Thoracic aorta (tissue), 2 donors: ENCODE results near the gene REPS2. TPM values are rescaled to one million over a fixed set of nuclear protein-coding genes. Genes with fewer than 3 reads are reported as not detected.

Source experiments
- ATAC-seq: fragments of 150-250 bp; one replicate; pipeline ENCODE4 v1.8.0; 2017; ENCODE audit warnings: low read depth; ENCODE audit not compliant: insufficient number of reproducible peaks, low FRiP score
- DNase-seq: peaks from one replicate; pipeline ENCODE4 v3.0.0-alpha.2; 2020; ENCODE audit warnings: low spot score
- H3K27ac ChIP-seq, 2 donors: fragments of 200-600 bp; sonication (generic); 1 replicate in 1 of 2; 2 replicates in 1 of 2; pipeline ENCODE4 v1.5.1; 2016; ENCODE audit warnings: mild to moderate bottlenecking in 2 of 2, moderate library complexity in 2 of 2
- H3K27me3 ChIP-seq: fragments of 200-600 bp; sonication (generic); replicated peaks from 2 replicates; pipeline ENCODE4 v1.6.0; 2016; ENCODE audit warnings: mild to moderate bottlenecking; ENCODE audit not compliant: insufficient read depth
- H3K36me3 ChIP-seq: fragments of 200-600 bp; sonication (generic); one replicate; pipeline ENCODE4 v1.5.1; 2016
- H3K4me1 ChIP-seq, 2 donors: fragments of 200-600 bp; sonication (generic); 1 replicate in 1 of 2; 2 replicates in 1 of 2; pipeline versions ENCODE4 v1.5.1 to v1.6.0; 2016; ENCODE audit warnings: low read depth in 2 of 2, mild to moderate bottlenecking in 1 of 2; ENCODE audit not compliant: control insufficient read depth in 1 of 2
- H3K4me3 ChIP-seq: fragments of 200-600 bp; sonication (generic); 2 replicates; pipeline ENCODE4 v1.5.1; 2016; ENCODE audit warnings: mild to moderate bottlenecking
- H3K9me3 ChIP-seq: fragments of 200-600 bp; sonication (generic); 2 replicates; pipeline ENCODE4 v1.5.1; 2016
- total RNA-seq, 2 donors: library from RNA; depleted of rRNA; stranded (reverse); fragments of >200 nt; gene quantifications; one replicate each; pipeline versions ENCODE4 v1.1.0 to v1.2.3, GENCODE V29; 2016
- TF ChIP-seq, protein P1 (sequence below): fragments of 200-600 bp; sonication (generic); IDR thresholded peaks from one replicate; pipeline ENCODE4 v1.5.1; 2019; ENCODE audit warnings: antibody characterized with exemption

The REPS2 gene
- total RNA-seq, 2 donors from 2014 or later, result 4.9 to 22.9 TPM

DNA sequence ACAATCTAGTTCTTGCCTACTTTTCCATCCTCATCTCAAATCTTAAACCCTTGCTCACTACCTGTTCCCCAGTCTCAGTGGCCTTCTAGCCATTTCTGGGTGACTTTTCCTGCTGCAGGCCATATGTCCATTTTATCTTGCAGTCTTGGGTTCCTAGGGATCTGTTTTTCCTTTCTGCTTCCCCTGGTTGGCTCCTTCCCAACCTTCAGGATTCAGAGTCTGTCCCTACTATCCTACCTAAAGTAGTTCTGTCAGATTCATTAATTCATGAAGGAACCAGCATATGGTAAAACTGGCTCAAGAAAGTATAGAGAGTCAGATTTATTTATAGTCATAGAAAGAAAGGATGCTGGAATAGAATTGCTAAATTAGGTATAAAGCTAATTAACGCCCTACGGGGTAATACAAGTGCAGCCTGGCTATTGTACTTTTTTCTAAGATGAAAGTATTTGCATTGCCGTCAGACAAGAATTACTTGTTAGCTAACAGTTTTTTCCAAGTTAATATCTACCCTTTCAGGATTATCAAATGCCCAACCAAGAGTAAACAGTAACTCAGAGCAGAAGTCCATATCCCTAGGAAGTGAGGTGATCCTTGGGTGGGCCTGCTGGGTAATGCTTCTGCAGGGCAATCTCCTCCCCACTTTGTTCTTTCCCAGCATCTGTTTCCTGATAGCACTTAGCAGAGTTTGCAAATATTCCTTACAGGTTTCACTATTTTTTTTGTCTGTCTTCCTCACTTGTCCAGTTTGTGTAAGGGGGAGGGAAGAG, 63.6 kb downstream of the REPS2 start:
- Histone ChIP-seq H3K36me3 (no peaks in the 10 kb centered on the region), H3K4me1 (peaks cover 0 to 12% of the 10 kb centered on the region in 2 donors), H3K27ac (no peak overlapping the region), H3K9me3 (no peaks in the 10 kb centered on the region), H3K27me3 (no peaks in the 10 kb centered on the region), H3K4me3 (no peak overlapping the region)
- DNase-seq, result no peak
- TF ChIP-seq, protein P1, sequence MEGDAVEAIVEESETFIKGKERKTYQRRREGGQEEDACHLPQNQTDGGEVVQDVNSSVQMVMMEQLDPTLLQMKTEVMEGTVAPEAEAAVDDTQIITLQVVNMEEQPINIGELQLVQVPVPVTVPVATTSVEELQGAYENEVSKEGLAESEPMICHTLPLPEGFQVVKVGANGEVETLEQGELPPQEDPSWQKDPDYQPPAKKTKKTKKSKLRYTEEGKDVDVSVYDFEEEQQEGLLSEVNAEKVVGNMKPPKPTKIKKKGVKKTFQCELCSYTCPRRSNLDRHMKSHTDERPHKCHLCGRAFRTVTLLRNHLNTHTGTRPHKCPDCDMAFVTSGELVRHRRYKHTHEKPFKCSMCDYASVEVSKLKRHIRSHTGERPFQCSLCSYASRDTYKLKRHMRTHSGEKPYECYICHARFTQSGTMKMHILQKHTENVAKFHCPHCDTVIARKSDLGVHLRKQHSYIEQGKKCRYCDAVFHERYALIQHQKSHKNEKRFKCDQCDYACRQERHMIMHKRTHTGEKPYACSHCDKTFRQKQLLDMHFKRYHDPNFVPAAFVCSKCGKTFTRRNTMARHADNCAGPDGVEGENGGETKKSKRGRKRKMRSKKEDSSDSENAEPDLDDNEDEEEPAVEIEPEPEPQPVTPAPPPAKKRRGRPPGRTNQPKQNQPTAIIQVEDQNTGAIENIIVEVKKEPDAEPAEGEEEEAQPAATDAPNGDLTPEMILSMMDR, result no peak
- ATAC-seq, result no peak

DNA sequence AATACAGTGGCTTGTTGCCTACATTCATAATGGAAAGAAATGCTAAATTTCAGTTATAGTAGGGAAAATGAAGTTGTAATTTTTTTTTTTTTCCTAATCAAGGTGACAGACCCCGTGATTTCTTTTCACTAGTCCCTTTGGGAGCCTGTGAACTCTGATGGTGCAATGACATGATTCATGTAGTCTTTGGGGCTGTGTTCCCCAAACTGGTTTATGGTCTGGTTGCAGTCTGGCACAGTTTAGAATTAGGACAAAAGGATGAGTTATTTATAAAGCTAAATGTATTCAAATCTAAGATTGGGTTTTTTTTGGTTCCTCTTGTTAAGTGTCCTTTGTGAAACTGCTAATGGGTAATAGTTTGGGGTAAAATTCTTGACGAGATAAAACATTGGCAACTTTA, 66.0 kb downstream of the REPS2 start:
- H3K4me1 ChIP-seq, result peaks cover 0 to 12% of the 10 kb centered on the region in 2 donors
- H3K4me3 ChIP-seq, result no peak overlapping the region
- TF ChIP-seq, protein P1, result no peak
- DNase-seq, result no peak
- H3K27ac ChIP-seq, result no peak overlapping the region
- no peaks in the 10 kb centered on the region for H3K36me3 ChIP-seq
- H3K27me3 ChIP-seq, result no peaks in the 10 kb centered on the region
- no peaks in the 10 kb centered on the region for H3K9me3 ChIP-seq
- no peak for ATAC-seq

DNA sequence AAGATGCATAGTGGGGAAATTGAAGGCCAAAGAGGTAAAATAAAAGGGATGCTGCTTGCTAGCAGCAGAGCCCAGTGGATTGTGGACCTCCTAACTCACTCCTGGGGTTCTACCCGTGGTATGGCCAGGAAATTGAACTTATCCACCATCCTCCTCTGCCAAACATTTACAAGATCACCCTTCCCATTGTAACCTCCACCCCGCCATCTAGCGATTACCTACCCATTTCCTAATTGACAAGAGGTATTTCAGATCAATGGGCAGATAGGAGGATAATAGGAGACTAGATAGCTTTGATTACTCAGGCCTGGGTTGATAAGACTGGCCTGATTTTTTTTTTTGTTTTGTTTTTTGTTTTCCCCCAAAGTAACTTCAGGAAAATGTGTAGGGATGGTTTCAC, 67.8 kb downstream of the REPS2 start:
- ATAC-seq, result no peak
- no peak overlapping the region for H3K4me3 ChIP-seq

DNA sequence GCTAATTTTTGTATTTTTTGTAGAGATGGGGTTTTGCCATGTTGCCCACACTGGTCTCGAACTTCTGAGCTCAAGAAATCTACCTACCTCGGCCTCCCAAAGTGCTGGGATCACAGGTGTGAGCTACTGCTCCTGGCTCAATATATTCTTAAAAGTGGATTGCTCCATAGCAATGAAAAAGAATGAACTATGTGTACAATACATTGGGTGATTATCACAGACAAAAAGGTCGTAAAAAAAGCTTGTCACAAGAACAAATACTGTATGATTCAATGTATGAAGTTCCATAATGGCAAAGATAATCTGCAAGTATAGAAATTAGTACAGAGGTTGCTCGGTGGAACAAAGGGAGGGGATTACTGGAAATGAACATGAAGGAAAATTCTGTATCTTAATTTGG, 70.7 kb downstream of the REPS2 start:
- H3K9me3 ChIP-seq, result no peaks in the 10 kb centered on the region
- no peak overlapping the region for H3K4me3 ChIP-seq
- DNase-seq (no peak), ATAC-seq (no peak)
- TF ChIP-seq, protein P1, result no peak
- H3K36me3 ChIP-seq, result no peaks in the 10 kb centered on the region
- H3K27ac ChIP-seq, result no peak overlapping the region
- peaks cover 3 to 23% of the 10 kb centered on the region in 2 donors for H3K4me1 ChIP-seq
- no peaks in the 10 kb centered on the region for H3K27me3 ChIP-seq

More for the DNA sequence above, 67.8 kb downstream of the REPS2 start:
- DNase-seq, result no peak
- H3K9me3 ChIP-seq, result no peaks in the 10 kb centered on the region
- H3K27ac ChIP-seq, result no peak overlapping the region
- TF ChIP-seq, protein P1, result no peak
- H3K36me3 ChIP-seq, result no peaks in the 10 kb centered on the region
- no peaks in the 10 kb centered on the region for H3K27me3 ChIP-seq
- H3K4me1 ChIP-seq, result peaks cover 0 to 12% of the 10 kb centered on the region in 2 donors

DNA sequence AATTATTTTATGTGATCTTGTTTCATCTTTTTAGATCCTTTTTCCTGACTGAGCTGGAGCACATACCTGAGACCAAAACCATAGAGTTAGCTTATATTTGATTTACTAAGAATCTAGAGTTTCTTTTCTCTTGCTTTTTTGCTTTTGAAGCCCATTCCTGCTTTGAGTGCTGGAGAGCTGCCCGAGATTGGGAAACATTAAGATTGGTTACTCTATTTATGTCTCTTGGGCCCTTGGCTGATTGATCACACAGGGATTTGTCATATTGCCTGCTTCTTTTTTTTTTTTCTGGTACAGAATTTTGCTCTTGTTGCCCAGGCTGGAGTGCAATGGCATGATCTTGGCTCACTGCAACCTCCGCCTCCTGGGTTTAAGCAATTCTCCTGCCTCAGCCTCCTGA, 73.9 kb downstream of the REPS2 start:
- Histone ChIP-seq H3K4me3 (no peak overlapping the region), H3K4me1 (peaks cover 4 to 17% of the 10 kb centered on the region in 2 donors), H3K27me3 (no peaks in the 10 kb centered on the region), H3K9me3 (no peaks in the 10 kb centered on the region), H3K27ac (no peak overlapping the region), H3K36me3 (no peaks in the 10 kb centered on the region)
- DNase-seq (no peak), ATAC-seq (no peak)
- TF ChIP-seq, protein P1, result no peak
